Measurements from ENCODE around the gene SERPINF2. TPM values are rescaled to one million over a fixed set of nuclear protein-coding genes. Genes with fewer than 3 reads are reported as not detected.
A peak's percentile ranks its signal among the peaks of the same experiment; 100 is the strongest.

SERPINF2 gene
- total and polyA plus RNA-seq, 12 donors: 0.18 to 2.8 (median 0.76) TPM; not detected in 2

DNA sequence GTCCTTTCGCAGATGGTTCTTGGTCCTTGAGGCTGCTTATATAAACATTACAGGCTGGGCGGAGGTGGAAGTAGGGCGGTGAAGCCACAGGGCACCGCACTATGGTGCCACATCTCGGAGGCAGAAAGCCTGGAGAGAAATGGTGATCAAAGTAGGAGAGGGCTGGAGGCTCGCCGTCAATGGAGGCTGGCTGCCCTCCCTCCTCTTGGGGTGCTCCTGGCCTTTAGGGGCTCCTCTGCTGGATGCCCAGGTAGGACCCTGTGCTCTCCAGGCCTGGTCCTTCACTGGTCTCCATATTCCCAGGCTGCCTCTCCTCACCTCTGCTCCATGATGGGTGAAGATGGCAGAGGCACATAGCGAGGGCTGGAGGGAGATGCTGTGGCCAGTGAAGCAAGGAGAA lies 30.4 kb upstream of the SERPINF2 start:
- Histone ChIP-seq H3K27ac (peak overlapping the region in 3 of 10 donors; percentile 99 to 100 (median 99)), H3K4me1 (peaks cover 10 to 62% (median 52%) of the 10 kb centered on the region in 9 donors), H3K27me3 (peaks cover 0 to 11% (median 0%) of the 10 kb centered on the region in 7 donors), H3K9me3 (no peaks in the 10 kb centered on the region), H3K36me3 (peaks cover 0 to 46% (median 24%) of the 10 kb centered on the region in 9 donors), H3K4me3 (peak overlapping the region in 1 of 10 donors; percentile 8)
- WGBS, 2 donors: 91 to 92% methylated on average over 8 of the region's 8 CpGs
- DNase-seq (no peak), ATAC-seq (no peak)
- TF ChIP-seq, protein P1, sequence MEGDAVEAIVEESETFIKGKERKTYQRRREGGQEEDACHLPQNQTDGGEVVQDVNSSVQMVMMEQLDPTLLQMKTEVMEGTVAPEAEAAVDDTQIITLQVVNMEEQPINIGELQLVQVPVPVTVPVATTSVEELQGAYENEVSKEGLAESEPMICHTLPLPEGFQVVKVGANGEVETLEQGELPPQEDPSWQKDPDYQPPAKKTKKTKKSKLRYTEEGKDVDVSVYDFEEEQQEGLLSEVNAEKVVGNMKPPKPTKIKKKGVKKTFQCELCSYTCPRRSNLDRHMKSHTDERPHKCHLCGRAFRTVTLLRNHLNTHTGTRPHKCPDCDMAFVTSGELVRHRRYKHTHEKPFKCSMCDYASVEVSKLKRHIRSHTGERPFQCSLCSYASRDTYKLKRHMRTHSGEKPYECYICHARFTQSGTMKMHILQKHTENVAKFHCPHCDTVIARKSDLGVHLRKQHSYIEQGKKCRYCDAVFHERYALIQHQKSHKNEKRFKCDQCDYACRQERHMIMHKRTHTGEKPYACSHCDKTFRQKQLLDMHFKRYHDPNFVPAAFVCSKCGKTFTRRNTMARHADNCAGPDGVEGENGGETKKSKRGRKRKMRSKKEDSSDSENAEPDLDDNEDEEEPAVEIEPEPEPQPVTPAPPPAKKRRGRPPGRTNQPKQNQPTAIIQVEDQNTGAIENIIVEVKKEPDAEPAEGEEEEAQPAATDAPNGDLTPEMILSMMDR (IDR thresholded peaks at IDR 0.05): no peak
- intact Hi-C loops (cut with DNase I): loop anchor here in 8 of 10 donors (5.0 to 10.0 kb wide), 9 partner anchors 35 to 447 kb away; no protein-coding TSS in a partner anchor

DNA sequence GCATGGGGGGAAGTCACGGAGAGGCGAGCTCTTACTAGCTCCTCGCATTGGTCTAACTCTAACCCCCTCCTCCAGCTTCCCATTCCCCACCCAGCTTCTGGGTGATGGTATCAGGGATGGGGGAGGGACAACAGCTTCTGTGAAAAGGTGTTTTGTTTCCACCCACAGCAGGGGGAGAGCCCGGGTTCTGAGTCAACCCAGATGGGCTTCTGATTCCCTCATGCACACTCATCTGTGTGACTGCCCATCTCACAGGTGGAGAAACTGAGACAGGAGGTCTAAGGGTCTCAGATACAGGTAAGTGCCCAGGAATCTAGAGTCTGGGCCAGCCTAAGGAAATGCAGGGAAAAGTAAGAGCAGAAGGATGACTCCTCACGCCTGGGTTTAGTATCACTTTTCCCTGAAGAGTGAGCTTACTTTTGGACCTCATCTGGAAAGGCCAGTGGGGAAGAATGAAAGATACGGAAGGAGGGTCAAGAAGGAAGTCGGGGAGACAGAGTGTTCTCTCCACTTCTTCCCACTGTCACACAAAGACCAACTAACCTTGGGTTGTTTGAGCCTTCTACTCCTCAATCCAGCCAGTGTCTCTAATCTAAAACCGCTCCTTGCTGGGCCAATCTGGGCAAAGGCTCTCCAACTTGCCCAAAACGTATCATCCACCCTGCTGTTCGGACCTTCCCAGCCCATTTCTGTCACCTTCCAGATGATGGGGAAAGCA lies 29.4 kb upstream of the SERPINF2 start:
- no peak for ATAC-seq
- H3K9me3 ChIP-seq: no peaks in the 10 kb centered on the region
- peak overlapping the region; percentile 98 to 100 (median 99) for H3K27ac ChIP-seq
- 66 to 72% methylated on average over 10 of the region's 10 CpGs for WGBS, 2 donors
- intact Hi-C loops (cut with DNase I): loop anchor here in 8 of 10 donors (5.0 to 10.0 kb wide), 9 partner anchors 36 to 449 kb away; no protein-coding TSS in a partner anchor
- peaks cover 0 to 11% (median 0%) of the 10 kb centered on the region in 7 donors for H3K27me3 ChIP-seq
- peak overlapping the region; percentile 23 to 99 (median 94) for H3K4me3 ChIP-seq
- H3K4me1 ChIP-seq: peaks cover 12 to 72% (median 62%) of the 10 kb centered on the region in 9 donors
- TF ChIP-seq, protein P1 (IDR thresholded peaks at IDR 0.05): no peak
- peaks cover 0 to 38% (median 24%) of the 10 kb centered on the region in 9 donors for H3K36me3 ChIP-seq
- no peak for DNase-seq

DNA sequence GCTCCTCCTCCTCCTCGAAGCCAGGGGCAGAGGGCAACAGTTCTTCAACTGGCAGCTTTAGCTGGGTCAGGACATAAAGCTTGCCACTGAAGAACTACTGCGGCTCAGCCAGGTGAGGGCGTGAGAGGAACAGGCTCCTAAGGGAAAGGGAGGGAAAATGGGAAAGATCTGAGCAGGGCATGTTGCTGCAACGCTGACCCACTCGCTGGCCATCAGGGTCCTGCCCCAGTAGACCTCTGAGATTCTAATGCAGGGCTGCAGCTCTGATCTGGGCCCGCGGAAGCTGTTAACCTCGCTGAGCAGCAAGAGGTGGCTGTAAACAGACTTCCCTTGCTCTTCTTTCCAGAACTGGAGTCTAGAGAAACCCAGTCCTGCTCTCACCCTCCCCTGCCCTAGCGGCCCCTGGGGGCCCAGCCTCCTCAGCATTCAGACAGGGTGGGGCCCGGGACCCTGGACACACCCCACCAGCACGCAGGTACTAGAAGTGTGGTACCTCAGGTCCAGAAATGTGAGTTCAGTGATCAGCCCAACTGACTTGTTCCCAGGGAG lies 28.7 kb upstream of the SERPINF2 start:
- peaks cover 0 to 11% (median 0%) of the 10 kb centered on the region in 7 donors for H3K27me3 ChIP-seq
- ATAC-seq: no peak
- H3K4me3 ChIP-seq: peak overlapping the region; percentile 43 to 99 (median 94)
- H3K27ac ChIP-seq: peak overlapping the region; percentile 98 to 100 (median 99)
- peaks cover 0 to 38% (median 24%) of the 10 kb centered on the region in 9 donors for H3K36me3 ChIP-seq
- 8 to 18% methylated on average over 11 of the region's 11 CpGs for WGBS, 2 donors
- H3K9me3 ChIP-seq: no peaks in the 10 kb centered on the region
- intact Hi-C loops (cut with DNase I): loop anchor here in 9 of 10 donors (1.0 to 10.0 kb wide), 10 partner anchors 30 to 449 kb away; partner anchors contain the start of gene PRPF8 (in 1 of the 9)
- DNase-seq: no peak
- H3K4me1 ChIP-seq: peaks cover 17 to 77% (median 68%) of the 10 kb centered on the region in 9 donors
- TF ChIP-seq, protein P1 (IDR thresholded peaks at IDR 0.05): peak in 5 of 9 donors; percentile 11 to 46 (median 25)

DNA sequence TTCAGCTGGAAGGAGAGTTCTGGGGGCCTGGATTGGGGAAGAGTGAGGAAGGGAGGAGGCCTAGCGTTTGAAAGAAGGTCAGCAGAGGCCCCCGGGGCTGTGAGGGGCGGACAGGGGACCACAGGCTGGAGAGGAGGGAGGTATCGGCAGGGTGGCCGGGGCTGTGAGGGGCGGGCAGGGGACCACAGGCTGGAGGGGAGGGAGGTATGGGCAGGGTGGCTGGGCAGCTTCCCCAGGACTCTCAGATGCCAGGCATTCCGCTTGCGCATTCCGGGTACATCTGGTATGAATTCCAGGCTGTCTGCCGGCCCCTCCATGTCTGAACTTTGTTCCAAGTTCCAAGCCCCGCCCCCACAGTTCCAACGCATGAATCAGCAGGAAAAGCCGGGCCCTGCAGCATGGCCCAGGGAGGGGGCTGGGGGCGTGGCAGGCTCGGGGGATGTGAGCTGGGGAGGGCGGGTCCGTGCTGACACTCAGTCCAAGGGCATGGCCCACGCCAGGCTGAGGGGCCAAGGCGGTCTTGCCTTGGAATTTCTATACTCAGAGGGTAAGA lies 28.2 kb upstream of the SERPINF2 start:
- DNase-seq (peak; percentile 97 to 100), ATAC-seq (peak; percentile 44 to 74 (median 67))
- H3K27ac ChIP-seq: peak overlapping the region; percentile 98 to 100 (median 99)
- peak overlapping the region; percentile 81 to 99 (median 94) for H3K4me3 ChIP-seq
- no peaks in the 10 kb centered on the region for H3K9me3 ChIP-seq
- TF ChIP-seq, protein P1 (IDR thresholded peaks at IDR 0.05): no peak
- peaks cover 0 to 38% (median 24%) of the 10 kb centered on the region in 9 donors for H3K36me3 ChIP-seq
- H3K4me1 ChIP-seq: peaks cover 17 to 71% (median 63%) of the 10 kb centered on the region in 9 donors
- WGBS, 2 donors: 1 to 6% methylated on average over 19 of the region's 19 CpGs
- H3K27me3 ChIP-seq: peaks cover 0 to 11% (median 0%) of the 10 kb centered on the region in 7 donors
- intact Hi-C loops (cut with DNase I): loop anchor here in 9 of 10 donors (1.0 to 10.0 kb wide), 10 partner anchors 30 to 450 kb away; partner anchors contain the start of gene PRPF8 (in 1 of the 9)

Data from heart right ventricle (tissue), 16 donors.